GM23338 (cell line): Measurements from ENCODE around the gene S100A14.

Source experiments
- CREB1 ChIP-seq: fragments of 250-450 bp; sonication (Bioruptor Pico); IDR thresholded peaks from 2 replicates; pipeline ENCODE4 v1.5.0; 2020; ENCODE audit warnings: low read depth, mild to moderate bottlenecking, moderate library complexity
- CTCF ChIP-seq, 2 experiments: fragments of 200-600 bp in 1 of 2; sonication (generic) in 1 of 2; conservative IDR thresholded peaks; 2 replicates each; pipeline versions ENCODE4 v1.5.1 to v1.6.1; 2016 to 2017; ENCODE audit warnings: antibody characterized with exemption in 2 of 2, low read depth in 2 of 2, mild to moderate bottlenecking in 2 of 2, moderate library complexity in 1 of 2
- EZH2 ChIP-seq: fragments of 200-600 bp; sonication (generic); IDR thresholded peaks from one replicate; pipeline ENCODE4 v1.8.0; 2017; ENCODE audit warnings: antibody characterized with exemption, mild to moderate bottlenecking, low read depth; ENCODE audit not compliant: unreplicated experiment
- POLR2AphosphoS5 ChIP-seq: IDR thresholded peaks from 2 replicates; pipeline ENCODE4 v1.6.1; 2016; ENCODE audit warnings: antibody characterized with exemption, low read depth
- REST ChIP-seq: IDR thresholded peaks from one replicate; pipeline ENCODE4 v1.6.1; 2018; ENCODE audit warnings: antibody characterized with exemption; ENCODE audit not compliant: unreplicated experiment
- ZNF114 ChIP-seq: fragments of 250-450 bp; sonication (Bioruptor Pico); IDR thresholded peaks from 2 replicates; pipeline ENCODE4 v1.5.0; 2020; ENCODE audit warnings: mild to moderate bottlenecking, moderate library complexity
- ZNF331 ChIP-seq: fragments of 250-450 bp; sonication (Bioruptor Pico); IDR thresholded peaks from 2 replicates; pipeline ENCODE4 v1.5.0; 2020; ENCODE audit warnings: low read depth, mild to moderate bottlenecking, moderate library complexity

GRCh38 chr1:153588482-153588881 is 27.6 kb downstream of the S100A14 start:
- TF ChIP-seq CTCF (conservative IDR thresholded peaks at IDR 0.05; ENCODE audit: low read depth in 2 of 2) (no peak), EZH2 (no peak), POLR2AphosphoS5 (no peak), ZNF114 (no peak), ZNF331 (CRISPR knock-in tag) (no peak), REST (no peak), CREB1 (CRISPR knock-in tag) (no peak)
